Astrocyte (in vitro differentiated cells and primary cell): ENCODE results near the gene ALPG.
"Not testable (repeated sequence)": the region's sequence is repeated elsewhere in the genome, so short reads cannot be mapped to it uniquely, and the experiment has no call there.

Experiments used
- EZH2 ChIP-seq: IDR thresholded peaks from 2 replicates; pipeline ENCODE4 v1.6.1; 2012; ENCODE audit warnings: mild to moderate bottlenecking, low read length, inconsistent platforms; ENCODE audit not compliant: insufficient read depth
- TF ChIP-seq, protein P1 (sequence below): IDR thresholded peaks from 2 replicates; pipeline ENCODE4 v1.5.1; 2011; ENCODE audit warnings: low read depth, mild to moderate bottlenecking, inconsistent platforms, low read length, moderate library complexity; ENCODE audit not compliant: insufficient read depth

DNA sequence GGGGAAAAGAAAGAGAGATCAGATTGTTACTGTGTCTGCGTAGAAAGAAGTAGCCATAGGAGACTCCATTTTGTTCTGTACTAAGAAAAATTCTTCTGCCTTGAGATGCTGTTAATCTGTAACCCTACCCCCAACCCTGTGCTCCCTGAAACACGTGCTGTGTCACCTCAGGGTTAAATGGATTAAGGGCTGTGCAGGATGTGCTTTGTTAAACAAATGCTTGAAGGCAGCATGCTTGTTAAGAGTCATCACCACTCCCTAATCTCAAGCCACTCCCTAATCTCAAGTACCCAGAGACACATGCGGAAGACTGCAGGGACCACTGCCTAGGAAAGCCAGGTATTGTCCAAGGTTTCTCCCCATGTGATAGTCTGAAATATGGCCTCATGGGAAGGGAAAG lies 16.4 kb downstream of the ALPG start:
- TF ChIP-seq EZH2 = not testable (repeated sequence)
- TF ChIP-seq, protein P1, sequence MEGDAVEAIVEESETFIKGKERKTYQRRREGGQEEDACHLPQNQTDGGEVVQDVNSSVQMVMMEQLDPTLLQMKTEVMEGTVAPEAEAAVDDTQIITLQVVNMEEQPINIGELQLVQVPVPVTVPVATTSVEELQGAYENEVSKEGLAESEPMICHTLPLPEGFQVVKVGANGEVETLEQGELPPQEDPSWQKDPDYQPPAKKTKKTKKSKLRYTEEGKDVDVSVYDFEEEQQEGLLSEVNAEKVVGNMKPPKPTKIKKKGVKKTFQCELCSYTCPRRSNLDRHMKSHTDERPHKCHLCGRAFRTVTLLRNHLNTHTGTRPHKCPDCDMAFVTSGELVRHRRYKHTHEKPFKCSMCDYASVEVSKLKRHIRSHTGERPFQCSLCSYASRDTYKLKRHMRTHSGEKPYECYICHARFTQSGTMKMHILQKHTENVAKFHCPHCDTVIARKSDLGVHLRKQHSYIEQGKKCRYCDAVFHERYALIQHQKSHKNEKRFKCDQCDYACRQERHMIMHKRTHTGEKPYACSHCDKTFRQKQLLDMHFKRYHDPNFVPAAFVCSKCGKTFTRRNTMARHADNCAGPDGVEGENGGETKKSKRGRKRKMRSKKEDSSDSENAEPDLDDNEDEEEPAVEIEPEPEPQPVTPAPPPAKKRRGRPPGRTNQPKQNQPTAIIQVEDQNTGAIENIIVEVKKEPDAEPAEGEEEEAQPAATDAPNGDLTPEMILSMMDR = not testable (repeated sequence)
